Measurements from ENCODE around the gene CGNL1.

DNA sequence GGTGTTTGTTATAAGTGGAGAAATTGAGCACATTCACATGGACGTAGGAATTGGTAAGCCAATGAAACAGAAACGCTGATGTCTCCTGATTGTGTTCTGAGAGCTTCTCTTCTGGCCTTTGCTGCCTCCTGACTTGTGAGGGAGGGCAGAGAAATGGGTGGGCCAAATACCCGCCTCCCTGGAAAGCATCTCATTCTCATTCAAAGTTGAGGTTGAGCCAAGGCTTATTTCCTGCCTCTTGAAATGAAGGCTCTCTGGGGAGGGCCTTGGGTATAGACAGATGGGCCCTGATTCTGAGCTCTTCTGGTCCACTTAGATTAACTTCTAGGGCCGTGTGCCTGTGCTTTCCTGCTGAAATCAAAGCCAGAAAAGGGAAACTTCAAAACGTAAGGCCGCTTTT is 158.0 kb downstream of the CGNL1 start:
- TF ChIP-seq, protein P1, sequence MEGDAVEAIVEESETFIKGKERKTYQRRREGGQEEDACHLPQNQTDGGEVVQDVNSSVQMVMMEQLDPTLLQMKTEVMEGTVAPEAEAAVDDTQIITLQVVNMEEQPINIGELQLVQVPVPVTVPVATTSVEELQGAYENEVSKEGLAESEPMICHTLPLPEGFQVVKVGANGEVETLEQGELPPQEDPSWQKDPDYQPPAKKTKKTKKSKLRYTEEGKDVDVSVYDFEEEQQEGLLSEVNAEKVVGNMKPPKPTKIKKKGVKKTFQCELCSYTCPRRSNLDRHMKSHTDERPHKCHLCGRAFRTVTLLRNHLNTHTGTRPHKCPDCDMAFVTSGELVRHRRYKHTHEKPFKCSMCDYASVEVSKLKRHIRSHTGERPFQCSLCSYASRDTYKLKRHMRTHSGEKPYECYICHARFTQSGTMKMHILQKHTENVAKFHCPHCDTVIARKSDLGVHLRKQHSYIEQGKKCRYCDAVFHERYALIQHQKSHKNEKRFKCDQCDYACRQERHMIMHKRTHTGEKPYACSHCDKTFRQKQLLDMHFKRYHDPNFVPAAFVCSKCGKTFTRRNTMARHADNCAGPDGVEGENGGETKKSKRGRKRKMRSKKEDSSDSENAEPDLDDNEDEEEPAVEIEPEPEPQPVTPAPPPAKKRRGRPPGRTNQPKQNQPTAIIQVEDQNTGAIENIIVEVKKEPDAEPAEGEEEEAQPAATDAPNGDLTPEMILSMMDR (IDR thresholded peaks at IDR 0.05) = no peak
- TF ChIP-seq POLR2A (IDR thresholded peaks at IDR 0.05) = no peak
- TF ChIP-seq POLR2AphosphoS5 (IDR thresholded peaks at IDR 0.05) = no peak
